SK-N-SH (cell line): ENCODE measurements around the gene OSBPL6. TPM values are rescaled to one million over a fixed set of nuclear protein-coding genes. Genes with fewer than 3 reads are reported as not detected.

Experiments
- CTCF ChIA-PET: fragments of 300-600, 350-600 bp; formaldehyde crosslinking; extraction: SDS; loops from one replicate; lab custom pipeline; 2021; lab: Yijun Ruan, JAX
- POLR2A ChIA-PET: fragments of 350-600 bp; sonication (Branson Sonifier 250); formaldehyde crosslinking; extraction: SDS; loops from one replicate; lab custom pipeline; 2020; ENCODE audit warnings: antibody characterized with exemption, inconsistent platforms; lab: Yijun Ruan, JAX
- DNase-seq: peaks from one replicate; pipeline ENCODE4 v3.0.0; 2012
- H2AFZ ChIP-seq: fragments of 200-600 bp; sonication (generic); 2 replicates; pipeline ENCODE4 v1.8.1; 2016; ENCODE audit warnings: antibody characterized with exemption, mild to moderate bottlenecking, low read depth
- H3F3A ChIP-seq: fragments of 200-600 bp; sonication (generic); replicated peaks from 2 replicates; pipeline ENCODE3; 2016; ENCODE audit warnings: antibody characterized with exemption, mild to moderate bottlenecking; ENCODE audit not compliant: insufficient read depth
- H3K27ac ChIP-seq, 2 experiments: fragments of 200-500 bp in 1 of 2; fragments of 200-600 bp in 1 of 2; sonication (Bioruptor generic) in 1 of 2; sonication (generic), shearing (Covaris generic) in 1 of 2; 2 replicates each; pipeline versions ENCODE4 v1.5.1 to v1.6.1; 2014 to 2016; ENCODE audit warnings: low read depth in 2 of 2, inconsistent platforms in 1 of 2, low read length in 1 of 2, mild to moderate bottlenecking in 1 of 2, mixed read lengths in 1 of 2
- H3K27me3 ChIP-seq: fragments of 200-600 bp; sonication (generic), shearing (Covaris generic); 2 replicates; pipeline ENCODE4 v1.6.1; 2016; ENCODE audit warnings: mixed run types; ENCODE audit not compliant: insufficient read depth
- H3K36me3 ChIP-seq, 2 experiments: fragments of 200-500 bp in 1 of 2; fragments of 200-600 bp in 1 of 2; sonication (Bioruptor generic) in 1 of 2; sonication (generic) in 1 of 2; replicated peaks in 1 of 2; 2 replicates each; pipeline versions ENCODE3 to v1.5.1; 2014 to 2016; ENCODE audit warnings: low read length in 1 of 2, mild to moderate bottlenecking in 1 of 2; ENCODE audit not compliant: insufficient read depth in 2 of 2, control insufficient read depth in 1 of 2
- H3K4me1 ChIP-seq, 2 experiments: fragments of 200-500 bp in 1 of 2; fragments of 200-600 bp in 1 of 2; sonication (Bioruptor generic) in 1 of 2; sonication (generic), shearing (Covaris generic) in 1 of 2; 2 replicates each; pipeline versions ENCODE4 v1.5.1 to v1.6.1; 2014 to 2016; ENCODE audit warnings: low read depth in 1 of 2, low read length in 1 of 2, mixed run types in 1 of 2; ENCODE audit not compliant: insufficient read depth in 2 of 2, control insufficient read depth in 1 of 2
- H3K4me2 ChIP-seq: fragments of 200-600 bp; sonication (generic), shearing (Covaris generic); 2 replicates; pipeline ENCODE4 v1.6.1; 2017; ENCODE audit warnings: mixed run types
- H3K4me3 ChIP-seq, 2 experiments: fragments of 200-500 bp in 1 of 2; fragments of 200-600 bp in 1 of 2; sonication (Bioruptor generic) in 1 of 2; sonication (generic), shearing (Covaris generic) in 1 of 2; 2 replicates each; pipeline versions ENCODE4 v1.5.1 to v1.8.1; 2014 to 2016; ENCODE audit warnings: low read depth in 2 of 2, inconsistent platforms in 1 of 2, low read length in 1 of 2, mild to moderate bottlenecking in 1 of 2, mixed read lengths in 1 of 2, moderate library complexity in 1 of 2
- H3K79me2 ChIP-seq: fragments of 200-600 bp; sonication (generic); 2 replicates; pipeline ENCODE4 v1.8.1; 2017; ENCODE audit warnings: mild to moderate bottlenecking; ENCODE audit not compliant: insufficient read depth
- H3K9ac ChIP-seq: fragments of 200-600 bp; sonication (generic); 2 replicates; pipeline ENCODE4 v1.6.1; 2017; ENCODE audit warnings: mixed run types
- H3K9me2 ChIP-seq: fragments of 200-600 bp; sonication (generic); 2 replicates; pipeline ENCODE4 v1.6.1; 2017; ENCODE audit warnings: mixed run types
- H3K9me3 ChIP-seq: fragments of 200-600 bp; sonication (generic); 2 replicates; pipeline ENCODE4 v1.6.1; 2017; ENCODE audit warnings: mixed run types, mild to moderate bottlenecking, moderate library complexity
- H4K20me1 ChIP-seq: fragments of 200-600 bp; sonication (generic); 2 replicates; pipeline ENCODE4 v1.6.1; 2017; ENCODE audit warnings: mild to moderate bottlenecking, mixed run types; ENCODE audit not compliant: insufficient read depth
- CHD2 ChIP-seq: fragments of 150-350 bp; IDR thresholded peaks from 2 replicates; pipeline ENCODE4 v1.6.1; 2018; ENCODE audit warnings: low read length; ENCODE audit not compliant: partially characterized antibody
- FOSL2 ChIP-seq: IDR thresholded peaks from 2 replicates; pipeline ENCODE4 v1.4.0; 2012; ENCODE audit warnings: low read depth, mild to moderate bottlenecking, moderate library complexity, borderline replicate concordance
- FOXJ3 ChIP-seq: sonication (generic); formaldehyde crosslinking; IDR thresholded peaks from 2 replicates; pipeline ENCODE4 v1.5.1; 2020; ENCODE audit warnings: mild to moderate bottlenecking, missing genetic modification reagents
- FOXM1 ChIP-seq: IDR thresholded peaks from 2 replicates; pipeline ENCODE4 v1.4.0; 2012; ENCODE audit warnings: low read depth, mild to moderate bottlenecking
- GABPA ChIP-seq: IDR thresholded peaks from 2 replicates; pipeline ENCODE4 v1.4.0; 2012; ENCODE audit warnings: low read depth, mild to moderate bottlenecking
- JUND ChIP-seq: IDR thresholded peaks from 2 replicates; pipeline ENCODE4 v1.4.0; 2012
- POLR2AphosphoS5 ChIP-seq: IDR thresholded peaks from 2 replicates; pipeline ENCODE4 v1.6.1; 2012; ENCODE audit warnings: low read depth, low read length
- RAD21 ChIP-seq: IDR thresholded peaks from 2 replicates; pipeline ENCODE4 v1.6.1; 2012; ENCODE audit warnings: mild to moderate bottlenecking, low read length
- RCOR1 ChIP-seq: fragments of 150-350 bp; IDR thresholded peaks from 2 replicates; pipeline ENCODE4 v1.6.1; 2017; ENCODE audit warnings: antibody characterized with exemption, low read length
- RXRA ChIP-seq: IDR thresholded peaks from 2 replicates; pipeline ENCODE4 v1.4.0; 2012; ENCODE audit warnings: low read depth, mild to moderate bottlenecking, borderline replicate concordance
- SIN3A ChIP-seq: IDR thresholded peaks from 2 replicates; pipeline ENCODE4 v1.6.1; 2012; ENCODE audit warnings: low read depth, mild to moderate bottlenecking, low read length, moderate library complexity, borderline replicate concordance
- SMC3 ChIP-seq: IDR thresholded peaks from 2 replicates; pipeline ENCODE4 v1.6.1; 2012; ENCODE audit warnings: low read depth, low read length, improper control_type of control experiment
- TAF1 ChIP-seq: IDR thresholded peaks from 2 replicates; pipeline ENCODE4 v1.6.1; 2012; ENCODE audit warnings: low read depth, mild to moderate bottlenecking, low read length, moderate library complexity, borderline replicate concordance
- polyA plus RNA-seq, 3 experiments: library from polyadenylated mRNA; depleted of rRNA; stranded (reverse); fragments of >200 nt; gene quantifications; 2 replicates each; pipeline ENCODE4 v1.2.3, GENCODE V29; 2012
- TF ChIP-seq, protein P1 (sequence below): IDR thresholded peaks from 2 replicates; pipeline ENCODE4; 2012
- TF ChIP-seq, protein P2 (sequence below): IDR thresholded peaks from 2 replicates; pipeline ENCODE4 v1.4.0; 2012; ENCODE audit warnings: low read depth
- TF ChIP-seq, protein P3 (sequence below): IDR thresholded peaks from 2 replicates; pipeline ENCODE4 v1.6.1; 2012; ENCODE audit warnings: mild to moderate bottlenecking, low read depth, low read length, moderate library complexity
- TF ChIP-seq, protein P4 (sequence below): fragments of 150-350 bp; IDR thresholded peaks from 2 replicates; pipeline ENCODE4 v1.6.1; 2017; ENCODE audit warnings: antibody characterized with exemption, low read length, low read depth, borderline replicate concordance

The OSBPL6 gene
- polyA plus RNA-seq, 1 of the 3 experiments (the other 2 are of a cell fraction), result 2.7 TPM

DNA sequence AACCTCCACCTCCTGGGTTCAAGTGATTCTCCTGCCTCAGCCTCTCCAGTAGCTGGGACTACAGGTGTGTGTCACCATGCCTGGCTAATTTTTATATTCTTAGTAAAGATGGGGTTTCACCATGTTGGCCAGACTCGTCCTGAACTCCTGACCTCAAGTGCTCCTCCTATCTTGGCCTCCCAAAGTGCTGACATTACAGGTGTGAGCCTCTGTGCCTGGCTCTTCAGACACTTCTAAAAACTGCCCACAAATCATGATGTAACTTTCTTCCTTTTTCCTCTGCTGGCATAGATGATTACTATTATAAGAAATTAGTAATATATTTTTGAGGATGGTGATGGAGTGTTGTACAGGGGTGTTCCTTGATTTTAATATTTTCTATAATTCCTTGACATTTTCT is 6.0 kb downstream of the OSBPL6 start (continued):
- no peak for TF ChIP-seq GABPA
- no peak for TF ChIP-seq RAD21
- no peak for TF ChIP-seq SIN3A
- no peak for TF ChIP-seq FOXM1
- no peak for TF ChIP-seq JUND
- TF ChIP-seq RXRA, result no peak

GRCh38 chr2:178202927-178203326 is 8.6 kb downstream of the OSBPL6 start:
- no peaks in the 10 kb centered on the region for H3K9me2 ChIP-seq
- no peaks in the 10 kb centered on the region for H3K36me3 ChIP-seq
- no peak overlapping the region for H3K4me3 ChIP-seq
- no peak for DNase-seq
- peaks cover 13% of the 10 kb centered on the region; the same call in 1 of the 2 replicates for H3K79me2 ChIP-seq
- no peak overlapping the region for H3K9ac ChIP-seq
- TF ChIP-seq SMC3 (no peak), POLR2AphosphoS5 (no peak), CHD2 (no peak), FOSL2 (no peak), JUND (no peak), FOXM1 (no peak), TAF1 (no peak), RCOR1 (no peak), FOXJ3 (CRISPR knock-in tag) (no peak)
- TF ChIP-seq, protein P1, sequence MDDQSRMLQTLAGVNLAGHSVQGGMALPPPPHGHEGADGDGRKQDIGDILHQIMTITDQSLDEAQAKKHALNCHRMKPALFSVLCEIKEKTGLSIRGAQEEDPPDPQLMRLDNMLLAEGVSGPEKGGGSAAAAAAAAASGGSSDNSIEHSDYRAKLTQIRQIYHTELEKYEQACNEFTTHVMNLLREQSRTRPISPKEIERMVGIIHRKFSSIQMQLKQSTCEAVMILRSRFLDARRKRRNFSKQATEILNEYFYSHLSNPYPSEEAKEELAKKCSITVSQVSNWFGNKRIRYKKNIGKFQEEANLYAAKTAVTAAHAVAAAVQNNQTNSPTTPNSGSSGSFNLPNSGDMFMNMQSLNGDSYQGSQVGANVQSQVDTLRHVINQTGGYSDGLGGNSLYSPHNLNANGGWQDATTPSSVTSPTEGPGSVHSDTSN, result no peak
- TF ChIP-seq, protein P2, sequence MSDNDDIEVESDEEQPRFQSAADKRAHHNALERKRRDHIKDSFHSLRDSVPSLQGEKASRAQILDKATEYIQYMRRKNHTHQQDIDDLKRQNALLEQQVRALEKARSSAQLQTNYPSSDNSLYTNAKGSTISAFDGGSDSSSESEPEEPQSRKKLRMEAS, result no peak
- TF ChIP-seq, protein P3, sequence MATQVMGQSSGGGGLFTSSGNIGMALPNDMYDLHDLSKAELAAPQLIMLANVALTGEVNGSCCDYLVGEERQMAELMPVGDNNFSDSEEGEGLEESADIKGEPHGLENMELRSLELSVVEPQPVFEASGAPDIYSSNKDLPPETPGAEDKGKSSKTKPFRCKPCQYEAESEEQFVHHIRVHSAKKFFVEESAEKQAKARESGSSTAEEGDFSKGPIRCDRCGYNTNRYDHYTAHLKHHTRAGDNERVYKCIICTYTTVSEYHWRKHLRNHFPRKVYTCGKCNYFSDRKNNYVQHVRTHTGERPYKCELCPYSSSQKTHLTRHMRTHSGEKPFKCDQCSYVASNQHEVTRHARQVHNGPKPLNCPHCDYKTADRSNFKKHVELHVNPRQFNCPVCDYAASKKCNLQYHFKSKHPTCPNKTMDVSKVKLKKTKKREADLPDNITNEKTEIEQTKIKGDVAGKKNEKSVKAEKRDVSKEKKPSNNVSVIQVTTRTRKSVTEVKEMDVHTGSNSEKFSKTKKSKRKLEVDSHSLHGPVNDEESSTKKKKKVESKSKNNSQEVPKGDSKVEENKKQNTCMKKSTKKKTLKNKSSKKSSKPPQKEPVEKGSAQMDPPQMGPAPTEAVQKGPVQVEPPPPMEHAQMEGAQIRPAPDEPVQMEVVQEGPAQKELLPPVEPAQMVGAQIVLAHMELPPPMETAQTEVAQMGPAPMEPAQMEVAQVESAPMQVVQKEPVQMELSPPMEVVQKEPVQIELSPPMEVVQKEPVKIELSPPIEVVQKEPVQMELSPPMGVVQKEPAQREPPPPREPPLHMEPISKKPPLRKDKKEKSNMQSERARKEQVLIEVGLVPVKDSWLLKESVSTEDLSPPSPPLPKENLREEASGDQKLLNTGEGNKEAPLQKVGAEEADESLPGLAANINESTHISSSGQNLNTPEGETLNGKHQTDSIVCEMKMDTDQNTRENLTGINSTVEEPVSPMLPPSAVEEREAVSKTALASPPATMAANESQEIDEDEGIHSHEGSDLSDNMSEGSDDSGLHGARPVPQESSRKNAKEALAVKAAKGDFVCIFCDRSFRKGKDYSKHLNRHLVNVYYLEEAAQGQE, result no peak
- TF ChIP-seq, protein P4, sequence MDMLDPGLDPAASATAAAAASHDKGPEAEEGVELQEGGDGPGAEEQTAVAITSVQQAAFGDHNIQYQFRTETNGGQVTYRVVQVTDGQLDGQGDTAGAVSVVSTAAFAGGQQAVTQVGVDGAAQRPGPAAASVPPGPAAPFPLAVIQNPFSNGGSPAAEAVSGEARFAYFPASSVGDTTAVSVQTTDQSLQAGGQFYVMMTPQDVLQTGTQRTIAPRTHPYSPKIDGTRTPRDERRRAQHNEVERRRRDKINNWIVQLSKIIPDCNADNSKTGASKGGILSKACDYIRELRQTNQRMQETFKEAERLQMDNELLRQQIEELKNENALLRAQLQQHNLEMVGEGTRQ, result no peak
- H4K20me1 ChIP-seq, result no peaks in the 10 kb centered on the region
- no peak overlapping the region for H3K4me2 ChIP-seq
- ChIA-PET POLR2A (interaction anchor here (0.7 kb wide), 1 partner anchor 71 kb away, joined by 3 read pairs; no protein-coding TSS in a partner anchor), CTCF (interaction anchor here (1.0 kb wide), 1 partner anchor 70 kb away, joined by 4 read pairs; no protein-coding TSS in a partner anchor)
- no peak overlapping the region for H2AFZ ChIP-seq
- H3K27ac ChIP-seq, result no peak overlapping the region
- peaks cover 4 to 10% of the 10 kb centered on the region in 2 experiments; a peak in 2 of 4 replicates for H3K4me1 ChIP-seq
- no peaks in the 10 kb centered on the region for H3K27me3 ChIP-seq
- no peaks in the 10 kb centered on the region for H3K9me3 ChIP-seq
- peaks cover 8% of the 10 kb centered on the region for H3F3A ChIP-seq
